DOHH2 (cell line): ENCODE data around the gene IGFBP2.

ENCODE experiments used
- H3F3A ChIP-seq: fragments of 200-600 bp; sonication (generic), shearing (Covaris generic); 2 replicates; pipeline ENCODE4 v1.6.0; 2016; ENCODE audit warnings: antibody characterized with exemption, mild to moderate bottlenecking; ENCODE audit not compliant: control insufficient read depth, insufficient read depth
- H3K27ac ChIP-seq: fragments of 200-600 bp; sonication (generic); 2 replicates; pipeline ENCODE4 v1.5.1; 2014; ENCODE audit warnings: low read depth, mild to moderate bottlenecking, low read length, moderate library complexity
- H3K27me3 ChIP-seq: fragments of 200-600 bp; sonication (generic); 2 replicates; pipeline ENCODE4 v1.6.1; 2014; ENCODE audit warnings: mild to moderate bottlenecking, low read length, mixed read lengths; ENCODE audit not compliant: control insufficient read depth
- H3K36me3 ChIP-seq: fragments of 200-600 bp; sonication (generic); 2 replicates; pipeline ENCODE4 v1.6.1; 2014; ENCODE audit warnings: mild to moderate bottlenecking, low read length, moderate library complexity, mixed read lengths; ENCODE audit not compliant: control insufficient read depth
- H3K4me1 ChIP-seq: fragments of 200-600 bp; sonication (generic); 2 replicates; pipeline ENCODE4 v1.6.1; 2014; ENCODE audit warnings: mild to moderate bottlenecking, low read length, mixed read lengths; ENCODE audit not compliant: control insufficient read depth
- H3K4me2 ChIP-seq: fragments of 200-600 bp; sonication (generic); 2 replicates; pipeline ENCODE4 v1.6.0; 2014; ENCODE audit warnings: mild to moderate bottlenecking, low read length, moderate library complexity
- H3K4me3 ChIP-seq: fragments of 200-600 bp; sonication (generic); 2 replicates; pipeline ENCODE4 v1.5.1; 2014; ENCODE audit warnings: mild to moderate bottlenecking, low read length, mixed read lengths
- H3K79me2 ChIP-seq: fragments of 200-600 bp; sonication (generic); 2 replicates; pipeline ENCODE4 v1.6.1; 2014; ENCODE audit warnings: mild to moderate bottlenecking, low read length, mixed read lengths; ENCODE audit not compliant: control insufficient read depth
- H3K9me2 ChIP-seq: fragments of 200-600 bp; sonication (generic); replicated peaks from 2 replicates; pipeline ENCODE4 v1.6.1; 2014; ENCODE audit warnings: mild to moderate bottlenecking, low read length, mixed read lengths; ENCODE audit not compliant: control insufficient read depth
- H3K9me3 ChIP-seq: fragments of 200-600 bp; sonication (generic); 2 replicates; pipeline ENCODE4 v1.6.1; 2014; ENCODE audit warnings: antibody characterized with exemption, low read length, mixed read lengths; ENCODE audit not compliant: control insufficient read depth, insufficient read depth
- H4K20me1 ChIP-seq: fragments of 200-600 bp; sonication (generic); 2 replicates; pipeline ENCODE4 v1.6.0; 2014; ENCODE audit warnings: low read depth, mild to moderate bottlenecking, antibody characterized with exemption, low read length, moderate library complexity; ENCODE audit not compliant: control insufficient read depth, insufficient read depth
- CTCF ChIP-seq: fragments of 200-600 bp; sonication (generic); IDR thresholded peaks from one replicate; pipeline ENCODE4 v1.5.1; 2014; ENCODE audit warnings: antibody characterized with exemption, mild to moderate bottlenecking, low read depth, low read length; ENCODE audit not compliant: poor library complexity, severe bottlenecking
- EZH2phosphoT487 ChIP-seq: fragments of 200-600 bp; sonication (generic); IDR thresholded peaks from 2 replicates; pipeline ENCODE4 v1.6.1; 2017; ENCODE audit warnings: borderline replicate concordance, mild to moderate bottlenecking, antibody characterized with exemption, low read length, moderate library complexity, mixed read lengths

The IGFBP2 gene

GRCh38 chr2:216683846-216684245 lies 50.6 kb downstream of the IGFBP2 start:
- Histone ChIP-seq H3K4me1 (0 out of 2 replicates have a peak, but pooled peaks cover 2% of the 10 kb centered on the region), H3F3A (no peaks in the 10 kb centered on the region), H3K27ac (no peak overlapping the region), H3K9me3 (no peaks in the 10 kb centered on the region), H3K36me3 (no peaks in the 10 kb centered on the region), H3K79me2 (no peaks in the 10 kb centered on the region), H4K20me1 (no peaks in the 10 kb centered on the region), H3K9me2 (no peaks in the 10 kb centered on the region), H3K4me2 (no peak overlapping the region), H3K4me3 (no peak overlapping the region), H3K27me3 (peaks cover 20% of the 10 kb centered on the region)
- TF ChIP-seq EZH2phosphoT487 (no peak), CTCF (no peak)

GRCh38 chr2:216685327-216685875 lies 52.2 kb downstream of the IGFBP2 start:
- H3K36me3 ChIP-seq: no peaks in the 10 kb centered on the region
- no peak overlapping the region for H3K27ac ChIP-seq
- H3K4me1 ChIP-seq: 0 out of 2 replicates have a peak, but pooled peaks cover 2% of the 10 kb centered on the region
- no peak overlapping the region for H3K4me2 ChIP-seq
- no peaks in the 10 kb centered on the region for H4K20me1 ChIP-seq
- no peaks in the 10 kb centered on the region for H3F3A ChIP-seq
- no peaks in the 10 kb centered on the region for H3K9me2 ChIP-seq
- no peaks in the 10 kb centered on the region for H3K9me3 ChIP-seq
- TF ChIP-seq CTCF (no peak), EZH2phosphoT487 (no peak)
- H3K27me3 ChIP-seq: peaks cover 36% of the 10 kb centered on the region
- H3K4me3 ChIP-seq: no peak overlapping the region
- no peaks in the 10 kb centered on the region for H3K79me2 ChIP-seq

- Histone ChIP-seq H3K27ac (no peak overlapping the region), H3K4me1 (0 out of 2 replicates have a peak, but pooled peaks cover 2% of the 10 kb centered on the region), H4K20me1 (no peaks in the 10 kb centered on the region), H3F3A (no peaks in the 10 kb centered on the region), H3K9me2 (no peaks in the 10 kb centered on the region), H3K4me2 (no peak overlapping the region), H3K4me3 (no peak overlapping the region), H3K79me2 (no peaks in the 10 kb centered on the region), H3K27me3 (peaks cover 44% of the 10 kb centered on the region), H3K9me3 (no peaks in the 10 kb centered on the region), H3K36me3 (no peaks in the 10 kb centered on the region)
- TF ChIP-seq EZH2phosphoT487: no peak
- no peak for TF ChIP-seq CTCF
Measured at GRCh38 chr2:216687111-216687510, 53.9 kb downstream of the IGFBP2 start.
